B cell (primary cell): ENCODE measurements around the gene CBFB. TPM values are rescaled to one million over a fixed set of nuclear protein-coding genes. Genes with fewer than 3 reads are reported as not detected.

Experiments
- ATAC-seq: fragments of 200-7000 bp; cut with Tn5 transposase; one replicate; pipeline ENCODE4 v1.10.0; 2021; ENCODE audit warnings: low read depth, mild to moderate bottlenecking, moderate number of reproducible peaks, moderate library complexity
- CTCF ChIA-PET: fragments of 350-600 bp; sonication (Branson Sonifier 250); formaldehyde crosslinking; loops from one replicate; lab custom pipeline; 2021; ENCODE audit warnings: antibody characterized with exemption, inconsistent platforms; lab: Charles Lee
- POLR2A ChIA-PET: fragments of 350-600 bp; sonication (Branson Sonifier 250); formaldehyde crosslinking; loops from one replicate; lab custom pipeline; 2021; ENCODE audit warnings: antibody characterized with exemption; lab: Charles Lee
- DNase-seq: peaks from one replicate; pipeline ENCODE4 v3.0.0; 2013
- H2AFZ ChIP-seq: 2 replicates; pipeline ENCODE4 v1.6.1; 2012; ENCODE audit warnings: mild to moderate bottlenecking, low read depth, low read length; ENCODE audit not compliant: insufficient read depth, poor library complexity, severe bottlenecking
- H3K27ac ChIP-seq, 2 donors: 1 replicate in 1 of 2; 2 replicates in 1 of 2; pipeline ENCODE4 v1.5.1; 2012 to 2013; ENCODE audit warnings: low read length in 2 of 2, mild to moderate bottlenecking in 2 of 2, moderate library complexity in 1 of 2
- H3K27me3 ChIP-seq, 4 experiments: fragments of 200-600 bp in 1 of 4; sonication (generic) in 1 of 4; replicated peaks in 1 of 4; 1 replicate in 2 of 4; 2 replicates in 2 of 4; pipeline versions ENCODE4 v1.6.1 to v1.7.0; 2013 to 2016; ENCODE audit warnings: low read length in 3 of 4, mild to moderate bottlenecking in 2 of 4, mixed read lengths in 1 of 4, moderate library complexity in 1 of 4; ENCODE audit not compliant: insufficient read depth in 4 of 4, control insufficient read depth in 3 of 4; ENCODE audit errors: control extremely low read depth in 1 of 4
- H3K36me3 ChIP-seq, 2 experiments: replicated peaks in 1 of 2; 1 replicate in 1 of 2; 2 replicates in 1 of 2; pipeline versions ENCODE4 v1.6.1 to v1.7.1; 2013; ENCODE audit warnings: low read length in 1 of 2; ENCODE audit not compliant: insufficient read depth in 2 of 2, control insufficient read depth in 1 of 2; ENCODE audit errors: control extremely low read depth in 1 of 2, extremely low read depth in 1 of 2
- H3K4me1 ChIP-seq, 2 donors: fragments of 200-600 bp in 1 of 2; sonication (generic) in 1 of 2; 1 replicate in 1 of 2; 2 replicates in 1 of 2; pipeline versions ENCODE4 v1.5.1 to v1.6.1; 2013 to 2017; ENCODE audit warnings: low read length in 2 of 2; ENCODE audit not compliant: control insufficient read depth in 2 of 2, insufficient read depth in 2 of 2
- H3K4me2 ChIP-seq: replicated peaks from 2 replicates; pipeline ENCODE3; 2012; ENCODE audit warnings: mild to moderate bottlenecking, low read depth, low read length; ENCODE audit not compliant: poor library complexity, severe bottlenecking
- H3K4me3 ChIP-seq, 5 experiments: fragments of 200-600 bp in 1 of 5; sonication (generic) in 1 of 5; 1 replicate in 3 of 5; 2 replicates in 2 of 5; pipeline versions ENCODE4 v1.5.1 to v1.7.0; 2011 to 2016; ENCODE audit warnings: low read length in 4 of 5, mild to moderate bottlenecking in 4 of 5, low read depth in 2 of 5, control low read depth in 1 of 5, moderate library complexity in 1 of 5; ENCODE audit not compliant: insufficient read depth in 1 of 5; ENCODE audit errors: control extremely low read depth in 1 of 5, extremely low read depth in 1 of 5
- H3K79me2 ChIP-seq: fragments of 200-600 bp; sonication (generic); one replicate; pipeline ENCODE4 v1.6.0; 2016; ENCODE audit warnings: low read length; ENCODE audit not compliant: control insufficient read depth, insufficient read depth
- H3K9ac ChIP-seq: fragments of 200-600 bp; sonication (generic); 2 replicates; pipeline ENCODE4 v1.6.1; 2017; ENCODE audit warnings: mild to moderate bottlenecking, low read length, moderate library complexity
- H3K9me3 ChIP-seq, 3 donors: one replicate each; pipeline versions ENCODE4 v1.6.1 to v1.7.1; 2013; ENCODE audit warnings: low read length in 2 of 3; ENCODE audit not compliant: control insufficient read depth in 2 of 3, insufficient read depth in 1 of 3; ENCODE audit errors: control extremely low read depth in 1 of 3
- H4K20me1 ChIP-seq: 2 replicates; pipeline ENCODE4 v1.6.0; 2012; ENCODE audit warnings: mild to moderate bottlenecking, low read length; ENCODE audit not compliant: insufficient read depth, control insufficient read depth, poor library complexity, severe bottlenecking
- H3K27ac Mint-ChIP-seq: one replicate; pipeline ENCODE4 v1.8.0; 2021; ENCODE audit warnings: mixed read lengths
- H3K27me3 Mint-ChIP-seq: one replicate; pipeline ENCODE4 v1.8.0; 2021; ENCODE audit warnings: mixed read lengths
- H3K4me1 Mint-ChIP-seq: one replicate; pipeline ENCODE4 v1.8.0; 2021; ENCODE audit warnings: mixed read lengths
- H3K4me3 Mint-ChIP-seq: one replicate; pipeline ENCODE4 v1.8.0; 2021; ENCODE audit warnings: mixed read lengths
- H3K9me3 Mint-ChIP-seq: one replicate; pipeline ENCODE4 v1.8.0; 2022; ENCODE audit warnings: mixed read lengths; ENCODE audit not compliant: insufficient read depth
- CTCF ChIP-seq: fragments of 200-600 bp; IDR thresholded peaks from one replicate; pipeline ENCODE4 v1.8.0; 2022; ENCODE audit warnings: antibody characterized with exemption, mild to moderate bottlenecking
- EZH2 ChIP-seq: IDR thresholded peaks from 2 replicates; pipeline ENCODE4 v1.6.1; 2012; ENCODE audit warnings: borderline replicate concordance, low read depth, mild to moderate bottlenecking, moderate library complexity, low read length; ENCODE audit not compliant: insufficient read depth, poor library complexity, severe bottlenecking
- WGBS: methylation state at CpG from one replicate; pipeline ENCODE4 v1.1.5; 2013; ENCODE audit warnings: missing lambda C conversion rate; ENCODE audit not compliant: insufficient coverage; 5-methylcytosine and 5-hydroxymethylcytosine counted together
- intact Hi-C: fragments of 100-400 bp; cut with micrococcal nuclease; formaldehyde crosslinking; loops from one replicate; pipeline ENCODE4 v1.10.0; 2022
- polyA plus RNA-seq: library from polyadenylated mRNA; depleted of rRNA; stranded (reverse); fragments of >200 nt; gene quantifications from 2 replicates; pipeline ENCODE4 v1.2.3, GENCODE V29; 2012
- small RNA-seq: library from RNA; depleted of rRNA; stranded (forward); fragments of <200 nt; gene quantifications from one replicate; pipeline ENCODE3, GENCODE V24; 2012; ENCODE audit warnings: low replicate concordance, low read depth; ENCODE audit not compliant: insufficient read length
- total RNA-seq, 2 donors: library from RNA; stranded (reverse); fragments of 120-200 nt in 1 of 2; gene quantifications; 1 replicate in 1 of 2; 2 replicates in 1 of 2; pipeline versions ENCODE4 v1.2.3 to v1.2.4, GENCODE V29; 2013 to 2022

CBFB gene
- total and polyA plus RNA-seq, 2 donors (not counting 1 experiment from before 2014, with no cell fraction given), result 19.5 to 89.0 TPM

GRCh38 chr16:67150047-67150832 is 121.3 kb downstream of the CBFB start:
- ATAC-seq (peak; percentile 52), DNase-seq (peak; percentile 55)
- Histone ChIP-seq H3K79me2 (no peaks in the 10 kb centered on the region), H3K4me2 (peak overlapping the region; percentile 79), H4K20me1 (peaks cover 16% of the 10 kb centered on the region), H3K27me3 (peaks cover 0 to 36% (median 10%) of the 10 kb centered on the region in 4 experiments), H3K27ac (no peak overlapping the region), H3K4me1 (peaks cover 16 to 17% of the 10 kb centered on the region in 2 donors), H2AFZ (peak overlapping the region; percentile 56), H3K9me3 (peaks cover 0 to 22% (median 0%) of the 10 kb centered on the region in 3 donors), H3K4me3 (peak overlapping the region in 4 of 5 experiments; percentile 33 to 54 (median 44)), H3K9ac (peak overlapping the region; percentile 52), H3K36me3 (peaks cover 0 to 32% of the 10 kb centered on the region in 2 experiments)
- POLR2A ChIA-PET, result interaction anchor here (0.6 kb wide), 1 partner anchor 9 kb away, joined by 3 read pairs; no protein-coding TSS in a partner anchor
- Mint-ChIP-seq H3K27ac (no peak overlapping the region), H3K27me3 (peaks cover 20% of the 10 kb centered on the region), H3K4me1 (peaks cover 21% of the 10 kb centered on the region), H3K4me3 (peak overlapping the region; percentile 73), H3K9me3 (no peaks in the 10 kb centered on the region)
- WGBS, result 12% methylated on average over 94 of the region's 94 CpGs
- peak; percentile 7 for TF ChIP-seq CTCF
- no peak for TF ChIP-seq EZH2
- CTCF ChIA-PET, result interaction anchor here (0.6 to 1.5 kb wide), 5 partner anchors 11 to 344 kb away, joined by 3 to 4 read pairs (median 3); partner anchors contain the start of gene CBFB
- intact Hi-C loops, result no loop called here

Small RNAs within 50 kb of the gene (small RNA-seq; reads per million reads assigned to genes)
- gene RN7SL543P, result not detected

Other genes with a start within 250 kb of the CBFB start
- gene TERB1, start 227.6 kb upstream of the CBFB start, total RNA-seq, result 0.71 TPM in 1 of 2 replicates, not detected in the other
- gene TERB1, start 227.6 kb upstream of the CBFB start, polyA plus RNA-seq, result not detected in 2 replicates
- 57.6 and 62.5 TPM in 2 replicates for gene NAE1, start 198.2 kb upstream of the CBFB start, total RNA-seq
- 19.3 and 28.5 TPM in 2 replicates for gene NAE1, start 198.2 kb upstream of the CBFB start, polyA plus RNA-seq
- not detected in 2 replicates for gene CA7, start 184.7 kb upstream of the CBFB start, total RNA-seq
- not detected in 2 replicates for gene CA7, start 184.7 kb upstream of the CBFB start, polyA plus RNA-seq
- gene PDP2, start 148.6 kb upstream of the CBFB start, total RNA-seq, result 15.0 and 18.7 TPM in 2 replicates
- gene PDP2, start 148.6 kb upstream of the CBFB start, polyA plus RNA-seq, result 1.9 and 2.7 TPM in 2 replicates
- gene CDH16, start 110.3 kb upstream of the CBFB start, total RNA-seq, result not detected in 2 replicates
- not detected in 2 replicates for gene CDH16, start 110.3 kb upstream of the CBFB start, polyA plus RNA-seq
- gene RRAD, start 103.6 kb upstream of the CBFB start, total RNA-seq, result 0.64 and 0.80 TPM in 2 replicates
- 1.9 and 4.1 TPM in 2 replicates for gene RRAD, start 103.6 kb upstream of the CBFB start, polyA plus RNA-seq
- 55.4 and 60.6 TPM in 2 replicates for gene CIAO2B, start 94.7 kb upstream of the CBFB start, total RNA-seq
- gene CIAO2B, start 94.7 kb upstream of the CBFB start, polyA plus RNA-seq, result 139 and 159 TPM in 2 replicates
- gene CES2, start 93.6 kb upstream of the CBFB start, total RNA-seq, result 39.4 and 47.8 TPM in 2 replicates
- gene CES2, start 93.6 kb upstream of the CBFB start, polyA plus RNA-seq, result 23.5 and 24.4 TPM in 2 replicates
- gene CES3, start 67.9 kb upstream of the CBFB start, total RNA-seq, result 0.32 and 0.42 TPM in 2 replicates
- 0.25 and 1.1 TPM in 2 replicates for gene CES3, start 67.9 kb upstream of the CBFB start, polyA plus RNA-seq
- 8.4 and 10.4 TPM in 2 replicates for gene CES4A, start 40.6 kb upstream of the CBFB start, total RNA-seq
- 17.3 and 18.9 TPM in 2 replicates for gene CES4A, start 40.6 kb upstream of the CBFB start, polyA plus RNA-seq
- gene PHAF1, start 80.8 kb downstream of the CBFB start, total RNA-seq, result 20.7 and 23.0 TPM in 2 replicates
- 18.5 and 18.8 TPM in 2 replicates for gene PHAF1, start 80.8 kb downstream of the CBFB start, polyA plus RNA-seq
- gene B3GNT9, start 121.8 kb downstream of the CBFB start, total RNA-seq, result 1.2 and 1.6 TPM in 2 replicates
- gene B3GNT9, start 121.8 kb downstream of the CBFB start, polyA plus RNA-seq, result 2.4 and 2.5 TPM in 2 replicates
- 51.9 and 52.4 TPM in 2 replicates for gene TRADD, start 130.8 kb downstream of the CBFB start, total RNA-seq
- 66.9 and 73.5 TPM in 2 replicates for gene TRADD, start 130.8 kb downstream of the CBFB start, polyA plus RNA-seq
- 5.1 and 5.8 TPM in 2 replicates for gene FBXL8, start 130.8 kb downstream of the CBFB start, total RNA-seq
- gene FBXL8, start 130.8 kb downstream of the CBFB start, polyA plus RNA-seq, result 16.1 and 20.5 TPM in 2 replicates
- 7.4 and 11.9 TPM in 2 replicates for gene HSF4, start 135.6 kb downstream of the CBFB start, total RNA-seq
- gene HSF4, start 135.6 kb downstream of the CBFB start, polyA plus RNA-seq, result 12.2 and 29.3 TPM in 2 replicates
- 0.66 and 0.96 TPM in 2 replicates for gene NOL3, start 141.4 kb downstream of the CBFB start, total RNA-seq
- gene NOL3, start 141.4 kb downstream of the CBFB start, polyA plus RNA-seq, result 0.60 and 2.3 TPM in 2 replicates
- 6.2 and 12.4 TPM in 2 replicates for gene MATCAP1, start 154.8 kb downstream of the CBFB start, total RNA-seq
- gene MATCAP1, start 154.8 kb downstream of the CBFB start, polyA plus RNA-seq, result 8.9 and 9.1 TPM in 2 replicates
- not detected in 2 replicates for gene EXOC3L1, start 161.0 kb downstream of the CBFB start, total RNA-seq
- gene EXOC3L1, start 161.0 kb downstream of the CBFB start, polyA plus RNA-seq, result not detected in 2 replicates
- gene E2F4, start 163.0 kb downstream of the CBFB start, total RNA-seq, result 104 and 106 TPM in 2 replicates
- gene E2F4, start 163.0 kb downstream of the CBFB start, polyA plus RNA-seq, result 188 and 195 TPM in 2 replicates
- gene ELMO3, start 170.0 kb downstream of the CBFB start, total RNA-seq, result 8.3 and 9.6 TPM in 2 replicates
- 7.9 and 9.1 TPM in 2 replicates for gene ELMO3, start 170.0 kb downstream of the CBFB start, polyA plus RNA-seq
- gene TMEM208, start 198.0 kb downstream of the CBFB start, total RNA-seq, result 36.3 and 40.4 TPM in 2 replicates
- gene TMEM208, start 198.0 kb downstream of the CBFB start, polyA plus RNA-seq, result 31.5 and 36.1 TPM in 2 replicates
- 46.9 and 47.3 TPM in 2 replicates for gene FHOD1, start 218.3 kb downstream of the CBFB start, total RNA-seq
- 44.1 and 46.3 TPM in 2 replicates for gene FHOD1, start 218.3 kb downstream of the CBFB start, polyA plus RNA-seq
- 1.7 and 2.4 TPM in 2 replicates for gene SLC9A5, start 219.8 kb downstream of the CBFB start, total RNA-seq
- 1.1 and 1.7 TPM in 2 replicates for gene SLC9A5, start 219.8 kb downstream of the CBFB start, polyA plus RNA-seq